HL-60 (cell line): ENCODE data around the gene PPY.

Experiments
- DNase-seq, 2 experiments: peaks; one replicate each; pipeline ENCODE4 v3.0.0-alpha.2; 2010 to 2020; ENCODE audit warnings: low read depth in 1 of 2, low spot score in 1 of 2
- H3K27ac ChIP-seq: fragments of 250-450 bp; sonication (Bioruptor Pico); replicated peaks from 2 replicates; pipeline ENCODE4 v1.5.1; 2020; ENCODE audit warnings: mild to moderate bottlenecking, moderate library complexity
- H3K27me3 ChIP-seq: fragments of 250-450 bp; sonication (Bioruptor Pico); 2 replicates; pipeline ENCODE4 v1.5.1; 2021; ENCODE audit warnings: mild to moderate bottlenecking, moderate library complexity; ENCODE audit not compliant: insufficient read depth, poor library complexity, severe bottlenecking
- H3K4me3 ChIP-seq: replicated peaks from 2 replicates; pipeline ENCODE4 v1.5.1; 2011; ENCODE audit warnings: mild to moderate bottlenecking, control low read depth, low read length; ENCODE audit not compliant: insufficient read depth
- GABPA ChIP-seq: IDR thresholded peaks from 2 replicates; pipeline ENCODE4 v1.6.1; 2012; ENCODE audit warnings: low read depth
- POLR2AphosphoS5 ChIP-seq: IDR thresholded peaks from 2 replicates; pipeline ENCODE4 v1.6.1; 2012; ENCODE audit warnings: low read depth
- SPI1 ChIP-seq: IDR thresholded peaks from 2 replicates; pipeline ENCODE4 v1.6.1; 2012; ENCODE audit warnings: low read depth, mild to moderate bottlenecking, borderline replicate concordance
- TF ChIP-seq, protein P1 (sequence below): IDR thresholded peaks from one replicate; pipeline ENCODE4 v1.5.1; 2011; ENCODE audit warnings: low read length, control low read depth, inconsistent platforms; ENCODE audit not compliant: insufficient read depth
- TF ChIP-seq, protein P2 (sequence below): IDR thresholded peaks from 2 replicates; pipeline ENCODE4 v1.6.1; 2012; ENCODE audit warnings: low read depth; ENCODE audit not compliant: insufficient replicate concordance

The PPY gene

GRCh38 chr17:43916385-43916784, 25.9 kb downstream of the PPY start:
- Histone ChIP-seq H3K4me3 (no peak overlapping the region), H3K27me3 (peaks cover 23% of the 10 kb centered on the region), H3K27ac (no peak overlapping the region)
- TF ChIP-seq, protein P1, sequence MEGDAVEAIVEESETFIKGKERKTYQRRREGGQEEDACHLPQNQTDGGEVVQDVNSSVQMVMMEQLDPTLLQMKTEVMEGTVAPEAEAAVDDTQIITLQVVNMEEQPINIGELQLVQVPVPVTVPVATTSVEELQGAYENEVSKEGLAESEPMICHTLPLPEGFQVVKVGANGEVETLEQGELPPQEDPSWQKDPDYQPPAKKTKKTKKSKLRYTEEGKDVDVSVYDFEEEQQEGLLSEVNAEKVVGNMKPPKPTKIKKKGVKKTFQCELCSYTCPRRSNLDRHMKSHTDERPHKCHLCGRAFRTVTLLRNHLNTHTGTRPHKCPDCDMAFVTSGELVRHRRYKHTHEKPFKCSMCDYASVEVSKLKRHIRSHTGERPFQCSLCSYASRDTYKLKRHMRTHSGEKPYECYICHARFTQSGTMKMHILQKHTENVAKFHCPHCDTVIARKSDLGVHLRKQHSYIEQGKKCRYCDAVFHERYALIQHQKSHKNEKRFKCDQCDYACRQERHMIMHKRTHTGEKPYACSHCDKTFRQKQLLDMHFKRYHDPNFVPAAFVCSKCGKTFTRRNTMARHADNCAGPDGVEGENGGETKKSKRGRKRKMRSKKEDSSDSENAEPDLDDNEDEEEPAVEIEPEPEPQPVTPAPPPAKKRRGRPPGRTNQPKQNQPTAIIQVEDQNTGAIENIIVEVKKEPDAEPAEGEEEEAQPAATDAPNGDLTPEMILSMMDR: no peak
- TF ChIP-seq, protein P2, sequence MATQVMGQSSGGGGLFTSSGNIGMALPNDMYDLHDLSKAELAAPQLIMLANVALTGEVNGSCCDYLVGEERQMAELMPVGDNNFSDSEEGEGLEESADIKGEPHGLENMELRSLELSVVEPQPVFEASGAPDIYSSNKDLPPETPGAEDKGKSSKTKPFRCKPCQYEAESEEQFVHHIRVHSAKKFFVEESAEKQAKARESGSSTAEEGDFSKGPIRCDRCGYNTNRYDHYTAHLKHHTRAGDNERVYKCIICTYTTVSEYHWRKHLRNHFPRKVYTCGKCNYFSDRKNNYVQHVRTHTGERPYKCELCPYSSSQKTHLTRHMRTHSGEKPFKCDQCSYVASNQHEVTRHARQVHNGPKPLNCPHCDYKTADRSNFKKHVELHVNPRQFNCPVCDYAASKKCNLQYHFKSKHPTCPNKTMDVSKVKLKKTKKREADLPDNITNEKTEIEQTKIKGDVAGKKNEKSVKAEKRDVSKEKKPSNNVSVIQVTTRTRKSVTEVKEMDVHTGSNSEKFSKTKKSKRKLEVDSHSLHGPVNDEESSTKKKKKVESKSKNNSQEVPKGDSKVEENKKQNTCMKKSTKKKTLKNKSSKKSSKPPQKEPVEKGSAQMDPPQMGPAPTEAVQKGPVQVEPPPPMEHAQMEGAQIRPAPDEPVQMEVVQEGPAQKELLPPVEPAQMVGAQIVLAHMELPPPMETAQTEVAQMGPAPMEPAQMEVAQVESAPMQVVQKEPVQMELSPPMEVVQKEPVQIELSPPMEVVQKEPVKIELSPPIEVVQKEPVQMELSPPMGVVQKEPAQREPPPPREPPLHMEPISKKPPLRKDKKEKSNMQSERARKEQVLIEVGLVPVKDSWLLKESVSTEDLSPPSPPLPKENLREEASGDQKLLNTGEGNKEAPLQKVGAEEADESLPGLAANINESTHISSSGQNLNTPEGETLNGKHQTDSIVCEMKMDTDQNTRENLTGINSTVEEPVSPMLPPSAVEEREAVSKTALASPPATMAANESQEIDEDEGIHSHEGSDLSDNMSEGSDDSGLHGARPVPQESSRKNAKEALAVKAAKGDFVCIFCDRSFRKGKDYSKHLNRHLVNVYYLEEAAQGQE: no peak
- TF ChIP-seq GABPA (no peak), SPI1 (no peak), POLR2AphosphoS5 (no peak)
- DNase-seq: no peak

GRCh38 chr17:43915559-43915958, 26.7 kb downstream of the PPY start:
- Histone ChIP-seq H3K27me3 (peaks cover 23% of the 10 kb centered on the region), H3K27ac (no peak overlapping the region), H3K4me3 (no peak overlapping the region)
- TF ChIP-seq, protein P1: no peak
- no peak for TF ChIP-seq SPI1
- TF ChIP-seq, protein P2: no peak
- no peak for TF ChIP-seq POLR2AphosphoS5
- TF ChIP-seq GABPA: no peak
- no peak for DNase-seq

DNA sequence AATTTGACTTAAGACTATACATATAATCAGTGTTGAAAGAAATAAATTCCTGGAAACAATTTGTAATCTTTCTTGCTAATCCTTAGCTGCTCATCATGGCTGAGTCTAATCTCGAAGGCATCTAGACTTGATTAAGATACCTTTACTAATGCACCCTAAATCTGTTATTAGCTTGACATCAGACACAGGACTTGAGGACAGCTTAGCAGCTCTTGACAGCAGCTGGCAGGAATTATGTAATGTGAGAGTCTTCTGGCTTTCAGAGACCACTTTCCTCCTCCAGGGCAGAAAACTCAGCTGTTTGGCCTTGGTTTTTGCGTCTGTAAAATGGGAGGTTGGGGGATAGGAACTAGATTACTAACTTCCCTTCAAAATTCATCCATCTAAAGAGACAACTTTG, 27.8 kb downstream of the PPY start:
- Histone ChIP-seq H3K27ac (no peak overlapping the region), H3K4me3 (no peak overlapping the region), H3K27me3 (peaks cover 29% of the 10 kb centered on the region)
- DNase-seq: no peak
- TF ChIP-seq, protein P2: no peak
- TF ChIP-seq, protein P1: no peak
- no peak for TF ChIP-seq POLR2AphosphoS5
- no peak for TF ChIP-seq SPI1
- TF ChIP-seq GABPA: no peak
